Common myeloid progenitor, CD34-positive (primary cell): ENCODE results near the gene SH3BP2.

Experiments
- CTCF ChIA-PET: fragments of 350-600 bp; sonication (Branson Sonifier 250); formaldehyde crosslinking; loops from one replicate; lab custom pipeline; 2021; ENCODE audit warnings: antibody characterized with exemption; lab: Charles Lee
- POLR2A ChIA-PET: fragments of 350-600 bp; sonication (Branson Sonifier 250); formaldehyde crosslinking; loops from one replicate; lab custom pipeline; 2021; ENCODE audit warnings: antibody characterized with exemption; lab: Charles Lee
- DNase-seq, 3 donors: peaks; one replicate each; pipeline versions ENCODE4 v3.0.0 to v3.0.0-alpha.2; 2013
- H3K27ac ChIP-seq, 2 experiments: 1 replicate in 1 of 2; 2 replicates in 1 of 2; pipeline ENCODE4 v1.7.0; 2013; ENCODE audit warnings: inconsistent platforms in 2 of 2, low read length in 2 of 2, mild to moderate bottlenecking in 2 of 2, low read depth in 1 of 2, moderate library complexity in 1 of 2; ENCODE audit not compliant: severe bottlenecking in 2 of 2, insufficient read depth in 1 of 2, poor library complexity in 1 of 2
- H3K27me3 ChIP-seq, 5 experiments: replicated peaks in 2 of 5; 1 replicate in 3 of 5; 2 replicates in 2 of 5; pipeline versions ENCODE4 v1.6.1 to v1.7.0; 2013; ENCODE audit warnings: low read length in 4 of 5, mild to moderate bottlenecking in 2 of 5, moderate library complexity in 2 of 5, inconsistent platforms in 1 of 5; ENCODE audit not compliant: insufficient read depth in 5 of 5, control insufficient read depth in 4 of 5
- H3K36me3 ChIP-seq, 4 experiments: 1 replicate in 2 of 4; 2 replicates in 2 of 4; pipeline versions ENCODE4 v1.6.1 to v1.7.0; 2013; ENCODE audit warnings: low read length in 3 of 4, control low read depth in 1 of 4, mild to moderate bottlenecking in 1 of 4; ENCODE audit not compliant: control insufficient read depth in 4 of 4, insufficient read depth in 4 of 4
- H3K4me1 ChIP-seq, 4 experiments: 1 replicate in 3 of 4; 2 replicates in 1 of 4; pipeline versions ENCODE4 v1.6.1 to v1.7.1; 2013; ENCODE audit warnings: low read length in 3 of 4, mild to moderate bottlenecking in 3 of 4, control low read depth in 1 of 4, inconsistent platforms in 1 of 4, moderate library complexity in 1 of 4; ENCODE audit not compliant: control insufficient read depth in 4 of 4, insufficient read depth in 4 of 4; ENCODE audit errors: control extremely low read depth in 1 of 4
- H3K4me3 ChIP-seq, 7 experiments: 1 replicate in 4 of 7; 2 replicates in 3 of 7; pipeline versions ENCODE4 v1.5.1 to v1.7.0; 2013; ENCODE audit warnings: mild to moderate bottlenecking in 7 of 7, low read length in 6 of 7, moderate library complexity in 6 of 7, inconsistent platforms in 2 of 7, low read depth in 2 of 7, control low read depth in 1 of 7; ENCODE audit not compliant: insufficient read depth in 4 of 7, control insufficient read depth in 1 of 7; ENCODE audit errors: extremely low read depth in 1 of 7
- H3K9me3 ChIP-seq, 5 experiments: 1 replicate in 4 of 5; 2 replicates in 1 of 5; pipeline versions ENCODE4 v1.6.1 to v1.7.1; 2013; ENCODE audit warnings: low read length in 4 of 5, mild to moderate bottlenecking in 2 of 5, inconsistent platforms in 1 of 5, low read depth in 1 of 5, moderate library complexity in 1 of 5; ENCODE audit not compliant: control insufficient read depth in 4 of 5, insufficient read depth in 2 of 5; ENCODE audit errors: control extremely low read depth in 1 of 5
- WGBS: methylation state at CpG from one replicate; pipeline ENCODE4 v1.1.5; 2013; ENCODE audit not compliant: insufficient coverage; 5-methylcytosine and 5-hydroxymethylcytosine counted together

The SH3BP2 gene

GRCh38 chr4:2819244-2820215 is 26.6 kb downstream of the SH3BP2 start:
- peaks cover 0 to 44% (median 30%) of the 10 kb centered on the region in 4 experiments for H3K36me3 ChIP-seq
- no peaks in the 10 kb centered on the region for H3K9me3 ChIP-seq
- no peak for DNase-seq
- 88% methylated on average over 4 of the region's 5 CpGs for WGBS
- no peaks in the 10 kb centered on the region for H3K27me3 ChIP-seq
- CTCF ChIA-PET = interaction anchor here (1.0 to 1.5 kb wide), 6 partner anchors 12 to 159 kb away, joined by 3 to 6 read pairs (median 4); no protein-coding TSS in a partner anchor
- no peak overlapping the region for H3K4me3 ChIP-seq
- H3K4me1 ChIP-seq = peaks cover 3 to 37% (median 27%) of the 10 kb centered on the region in 4 experiments
- H3K27ac ChIP-seq = no peak overlapping the region
- POLR2A ChIA-PET = interaction anchor here (1.1 kb wide), 1 partner anchor 21 kb away, joined by 3 read pairs; no protein-coding TSS in a partner anchor

GRCh38 chr4:2820216-2820982 is 27.5 kb downstream of the SH3BP2 start:
- H3K4me1 ChIP-seq = peaks cover 3 to 30% (median 21%) of the 10 kb centered on the region in 4 experiments
- H3K9me3 ChIP-seq = no peaks in the 10 kb centered on the region
- H3K27ac ChIP-seq = no peak overlapping the region
- CTCF ChIA-PET = interaction anchor here (1.2 kb wide), 1 partner anchor 50 kb away, joined by 3 read pairs; no protein-coding TSS in a partner anchor
- WGBS = 94% methylated on average over 12 of the region's 13 CpGs
- no peak overlapping the region for H3K4me3 ChIP-seq
- POLR2A ChIA-PET = interaction anchor here (1.2 kb wide), 1 partner anchor 14 kb away, joined by 3 read pairs; no protein-coding TSS in a partner anchor
- DNase-seq = no peak
- H3K36me3 ChIP-seq = peaks cover 0 to 47% (median 39%) of the 10 kb centered on the region in 4 experiments
- no peaks in the 10 kb centered on the region for H3K27me3 ChIP-seq

GRCh38 chr4:2822461-2823300 is 29.8 kb downstream of the SH3BP2 start:
- POLR2A ChIA-PET = interaction anchor here (0.6 kb wide), 1 partner anchor 30 kb away, joined by 4 read pairs; the partner anchor contains the start of gene SH3BP2
- Histone ChIP-seq H3K36me3 (peaks cover 0 to 65% (median 54%) of the 10 kb centered on the region in 4 experiments), H3K27ac (no peak overlapping the region), H3K9me3 (no peaks in the 10 kb centered on the region), H3K27me3 (no peaks in the 10 kb centered on the region), H3K4me3 (no peak overlapping the region), H3K4me1 (peaks cover 0 to 11% (median 4%) of the 10 kb centered on the region in 4 experiments)
- WGBS = 97% methylated on average over 20 of the region's 23 CpGs
- CTCF ChIA-PET = interaction anchor here (1.7 kb wide), 1 partner anchor 11 kb away, joined by 6 read pairs; no protein-coding TSS in a partner anchor
- DNase-seq = no peak

- Histone ChIP-seq H3K27me3 (no peaks in the 10 kb centered on the region), H3K36me3 (peaks cover 0 to 71% (median 57%) of the 10 kb centered on the region in 4 experiments), H3K4me1 (peaks cover 0 to 8% (median 1%) of the 10 kb centered on the region in 4 experiments), H3K9me3 (no peaks in the 10 kb centered on the region), H3K4me3 (no peak overlapping the region), H3K27ac (no peak overlapping the region)
- CTCF ChIA-PET = interaction anchor here (1.7 kb wide), 1 partner anchor 59 kb away, joined by 4 read pairs; no protein-coding TSS in a partner anchor
- DNase-seq = no peak
- WGBS = 100% methylated on average over 4 of the region's 4 CpGs
- POLR2A ChIA-PET = no interaction called here
Observed at GRCh38 chr4:2823301-2823670, 30.4 kb downstream of the SH3BP2 start.

- Histone ChIP-seq H3K9me3 (no peaks in the 10 kb centered on the region), H3K27me3 (no peaks in the 10 kb centered on the region), H3K4me3 (no peak overlapping the region), H3K36me3 (peaks cover 0 to 77% (median 59%) of the 10 kb centered on the region in 4 experiments), H3K27ac (no peak overlapping the region), H3K4me1 (peaks cover 0 to 7% (median 1%) of the 10 kb centered on the region in 4 experiments)
- CTCF ChIA-PET = interaction anchor here (1.7 kb wide), 1 partner anchor 60 kb away, joined by 4 read pairs; no protein-coding TSS in a partner anchor
- 86% methylated on average over 13 of the region's 14 CpGs for WGBS
- DNase-seq = no peak
- POLR2A ChIA-PET = no interaction called here
Observed at GRCh38 chr4:2823671-2824328, 30.9 kb downstream of the SH3BP2 start.
